ENCODE measurements around the gene ADCY2. TPM values are rescaled to one million over a fixed set of nuclear protein-coding genes. Genes with fewer than 3 reads are reported as not detected.

ADCY2 gene
- total and polyA plus RNA-seq, 2 experiments from 2014 or later, result 23.8 to 74.9 TPM

- H3K4me3 Mint-ChIP-seq, result no peak overlapping the region
- Histone ChIP-seq H3K79me2 (replicated peaks; ENCODE audit: insufficient read depth) (no peaks in the 10 kb centered on the region), H3K27me3 (ENCODE audit: insufficient read depth) (no peaks in the 10 kb centered on the region), H3K4me1 (ENCODE audit: insufficient read depth) (no peaks in the 10 kb centered on the region), H3K27ac (ENCODE audit: low read depth) (no peak overlapping the region), H3F3A (replicated peaks; ENCODE audit: low read depth) (0 out of 2 replicates have a peak, but pooled peaks cover 8% of the 10 kb centered on the region), H3K4me2 (no peak overlapping the region), H4K20me1 (replicated peaks; ENCODE audit: insufficient read depth) (0 out of 2 replicates have a peak, but pooled peaks cover 6% of the 10 kb centered on the region), H3K9me2 (ENCODE audit: insufficient read depth) (peaks cover 3% of the 10 kb centered on the region; the same call in 1 of the 2 replicates), H3K4me3 (no peak overlapping the region), H3K36me3 (ENCODE audit: insufficient read depth) (no peaks in the 10 kb centered on the region), H2AFZ (no peak overlapping the region)
- peaks cover 6% of the 10 kb centered on the region; the same call in 2 of the 3 replicates for H3K4me1 Mint-ChIP-seq
- no peak overlapping the region for H3K27ac Mint-ChIP-seq
- peaks cover 5% of the 10 kb centered on the region; the same call in 2 of the 3 replicates for H3K36me3 Mint-ChIP-seq (ENCODE audit: low read depth)
- no peaks in the 10 kb centered on the region for H3K27me3 Mint-ChIP-seq (ENCODE audit: insufficient read depth, low read depth, poor library complexity)
- no peaks in the 10 kb centered on the region for H3K9me3 Mint-ChIP-seq
- no peak for DNase-seq (ENCODE audit: low spot score)
- no peak for ATAC-seq
- no peak for TF ChIP-seq EZH2phosphoT487 (IDR thresholded peaks at IDR 0.05; ENCODE audit: unreplicated experiment)
- TF ChIP-seq CREB1 (CRISPR knock-in tag; IDR thresholded peaks at IDR 0.05; ENCODE audit: low read depth), result no peak
- no peak for TF ChIP-seq CTCF (conservative IDR thresholded peaks at IDR 0.05; ENCODE audit: low read depth in 2 of 2)
- TF ChIP-seq STAT1 (IDR thresholded peaks at IDR 0.05; ENCODE audit: unreplicated experiment), result no peak
- TF ChIP-seq ZNF331 (CRISPR knock-in tag; IDR thresholded peaks at IDR 0.05; ENCODE audit: low read depth), result no peak
- TF ChIP-seq, protein P1, sequence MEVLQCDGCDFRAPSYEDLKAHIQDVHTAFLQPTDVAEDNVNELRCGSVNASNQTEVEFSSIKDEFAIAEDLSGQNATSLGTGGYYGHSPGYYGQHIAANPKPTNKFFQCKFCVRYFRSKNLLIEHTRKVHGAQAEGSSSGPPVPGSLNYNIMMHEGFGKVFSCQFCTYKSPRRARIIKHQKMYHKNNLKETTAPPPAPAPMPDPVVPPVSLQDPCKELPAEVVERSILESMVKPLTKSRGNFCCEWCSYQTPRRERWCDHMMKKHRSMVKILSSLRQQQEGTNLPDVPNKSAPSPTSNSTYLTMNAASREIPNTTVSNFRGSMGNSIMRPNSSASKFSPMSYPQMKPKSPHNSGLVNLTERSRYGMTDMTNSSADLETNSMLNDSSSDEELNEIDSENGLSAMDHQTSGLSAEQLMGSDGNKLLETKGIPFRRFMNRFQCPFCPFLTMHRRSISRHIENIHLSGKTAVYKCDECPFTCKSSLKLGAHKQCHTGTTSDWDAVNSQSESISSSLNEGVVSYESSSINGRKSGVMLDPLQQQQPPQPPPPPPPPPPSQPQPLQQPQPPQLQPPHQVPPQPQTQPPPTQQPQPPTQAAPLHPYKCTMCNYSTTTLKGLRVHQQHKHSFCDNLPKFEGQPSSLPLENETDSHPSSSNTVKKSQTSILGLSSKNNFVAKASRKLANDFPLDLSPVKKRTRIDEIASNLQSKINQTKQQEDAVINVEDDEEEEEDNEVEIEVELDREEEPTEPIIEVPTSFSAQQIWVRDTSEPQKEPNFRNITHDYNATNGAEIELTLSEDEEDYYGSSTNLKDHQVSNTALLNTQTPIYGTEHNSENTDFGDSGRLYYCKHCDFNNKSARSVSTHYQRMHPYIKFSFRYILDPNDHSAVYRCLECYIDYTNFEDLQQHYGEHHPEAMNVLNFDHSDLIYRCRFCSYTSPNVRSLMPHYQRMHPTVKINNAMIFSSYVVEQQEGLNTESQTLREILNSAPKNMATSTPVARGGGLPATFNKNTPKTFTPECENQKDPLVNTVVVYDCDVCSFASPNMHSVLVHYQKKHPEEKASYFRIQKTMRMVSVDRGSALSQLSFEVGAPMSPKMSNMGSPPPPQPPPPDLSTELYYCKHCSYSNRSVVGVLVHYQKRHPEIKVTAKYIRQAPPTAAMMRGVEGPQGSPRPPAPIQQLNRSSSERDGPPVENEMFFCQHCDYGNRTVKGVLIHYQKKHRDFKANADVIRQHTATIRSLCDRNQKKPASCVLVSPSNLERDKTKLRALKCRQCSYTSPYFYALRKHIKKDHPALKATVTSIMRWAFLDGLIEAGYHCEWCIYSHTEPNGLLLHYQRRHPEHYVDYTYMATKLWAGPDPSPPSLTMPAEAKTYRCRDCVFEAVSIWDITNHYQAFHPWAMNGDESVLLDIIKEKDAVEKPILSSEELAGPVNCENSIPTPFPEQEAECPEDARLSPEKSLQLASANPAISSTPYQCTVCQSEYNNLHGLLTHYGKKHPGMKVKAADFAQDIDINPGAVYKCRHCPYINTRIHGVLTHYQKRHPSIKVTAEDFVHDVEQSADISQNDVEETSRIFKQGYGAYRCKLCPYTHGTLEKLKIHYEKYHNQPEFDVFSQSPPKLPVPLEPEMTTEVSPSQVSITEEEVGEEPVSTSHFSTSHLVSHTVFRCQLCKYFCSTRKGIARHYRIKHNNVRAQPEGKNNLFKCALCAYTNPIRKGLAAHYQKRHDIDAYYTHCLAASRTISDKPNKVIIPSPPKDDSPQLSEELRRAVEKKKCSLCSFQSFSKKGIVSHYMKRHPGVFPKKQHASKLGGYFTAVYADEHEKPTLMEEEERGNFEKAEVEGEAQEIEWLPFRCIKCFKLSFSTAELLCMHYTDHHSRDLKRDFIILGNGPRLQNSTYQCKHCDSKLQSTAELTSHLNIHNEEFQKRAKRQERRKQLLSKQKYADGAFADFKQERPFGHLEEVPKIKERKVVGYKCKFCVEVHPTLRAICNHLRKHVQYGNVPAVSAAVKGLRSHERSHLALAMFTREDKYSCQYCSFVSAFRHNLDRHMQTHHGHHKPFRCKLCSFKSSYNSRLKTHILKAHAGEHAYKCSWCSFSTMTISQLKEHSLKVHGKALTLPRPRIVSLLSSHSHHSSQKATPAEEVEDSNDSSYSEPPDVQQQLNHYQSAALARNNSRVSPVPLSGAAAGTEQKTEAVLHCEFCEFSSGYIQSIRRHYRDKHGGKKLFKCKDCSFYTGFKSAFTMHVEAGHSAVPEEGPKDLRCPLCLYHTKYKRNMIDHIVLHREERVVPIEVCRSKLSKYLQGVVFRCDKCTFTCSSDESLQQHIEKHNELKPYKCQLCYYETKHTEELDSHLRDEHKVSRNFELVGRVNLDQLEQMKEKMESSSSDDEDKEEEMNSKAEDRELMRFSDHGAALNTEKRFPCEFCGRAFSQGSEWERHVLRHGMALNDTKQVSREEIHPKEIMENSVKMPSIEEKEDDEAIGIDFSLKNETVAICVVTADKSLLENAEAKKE (CRISPR knock-in tag; IDR thresholded peaks at IDR 0.05), result no peak
- TF ChIP-seq JUNB (IDR thresholded peaks at IDR 0.05; ENCODE audit: unreplicated experiment), result no peak
- TF ChIP-seq, protein P2, sequence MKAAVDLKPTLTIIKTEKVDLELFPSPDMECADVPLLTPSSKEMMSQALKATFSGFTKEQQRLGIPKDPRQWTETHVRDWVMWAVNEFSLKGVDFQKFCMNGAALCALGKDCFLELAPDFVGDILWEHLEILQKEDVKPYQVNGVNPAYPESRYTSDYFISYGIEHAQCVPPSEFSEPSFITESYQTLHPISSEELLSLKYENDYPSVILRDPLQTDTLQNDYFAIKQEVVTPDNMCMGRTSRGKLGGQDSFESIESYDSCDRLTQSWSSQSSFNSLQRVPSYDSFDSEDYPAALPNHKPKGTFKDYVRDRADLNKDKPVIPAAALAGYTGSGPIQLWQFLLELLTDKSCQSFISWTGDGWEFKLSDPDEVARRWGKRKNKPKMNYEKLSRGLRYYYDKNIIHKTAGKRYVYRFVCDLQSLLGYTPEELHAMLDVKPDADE (IDR thresholded peaks at IDR 0.05), result no peak
- TF ChIP-seq POLR2AphosphoS5 (IDR thresholded peaks at IDR 0.05; ENCODE audit: low read depth), result no peak
- TF ChIP-seq EZH2 (IDR thresholded peaks at IDR 0.05; ENCODE audit: low read depth, unreplicated experiment), result no peak
- no peak for TF ChIP-seq REST (IDR thresholded peaks at IDR 0.05; ENCODE audit: unreplicated experiment)
These were observed 346.3 kb downstream of the ADCY2 start for GRCh38 chr5:7742241-7742656.

Data from GM23338 (cell line).